ENCODE measurements around the gene LOXL3. TPM values are rescaled to one million over a fixed set of nuclear protein-coding genes. Genes with fewer than 3 reads are reported as not detected.
A peak's percentile ranks its signal among the peaks of the same experiment; 100 is the strongest.

LOXL3 gene
- total RNA-seq, 1 experiment from 2014 or later = 0.88 TPM

DNA sequence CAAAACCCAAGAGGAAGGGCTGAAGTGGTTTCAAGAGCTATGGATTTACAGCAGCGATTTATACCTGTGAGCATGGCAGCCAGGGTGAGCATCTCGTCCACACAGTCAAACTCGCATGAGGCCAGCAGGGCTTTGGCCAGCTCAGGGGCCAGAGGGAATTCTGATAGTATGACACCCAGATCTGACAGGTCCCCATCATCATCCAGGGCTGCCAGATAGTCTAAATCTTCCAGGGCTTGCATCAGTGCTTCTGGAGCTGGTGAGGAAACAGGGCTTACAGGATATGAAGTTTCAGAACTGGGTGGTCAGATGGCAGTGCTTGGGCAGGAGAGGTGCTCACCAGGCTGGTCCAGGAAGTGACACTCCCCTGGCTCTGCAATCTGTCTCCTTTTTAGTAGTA, 31.2 kb downstream of the LOXL3 start:
- POLR2A ChIA-PET (ENCODE audit: low non-redundant PET) = no interaction called here

DNA sequence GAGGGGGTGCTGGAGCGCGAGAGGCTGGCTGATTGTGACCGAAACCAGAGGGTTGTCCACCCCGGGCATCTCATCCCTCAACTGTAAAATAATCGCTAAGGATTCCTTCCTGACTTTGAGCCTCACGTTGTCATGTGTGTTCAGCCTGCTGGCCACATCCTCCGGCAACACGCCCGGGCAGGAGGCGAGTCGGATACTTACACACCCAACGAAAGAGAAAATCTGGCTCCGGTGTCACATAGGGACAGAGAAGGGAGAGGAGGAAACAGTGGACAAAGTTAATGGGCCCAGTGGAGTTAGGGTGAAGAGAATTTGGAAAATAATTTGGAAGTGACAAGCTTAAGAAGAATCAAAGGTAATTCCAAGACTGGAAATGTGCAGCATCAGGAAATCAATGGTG, 37.1 kb downstream of the LOXL3 start:
- ChIA-PET POLR2A (ENCODE audit: low non-redundant PET) (no interaction called here), CTCF (no interaction called here)
- Histone ChIP-seq H3K4me3 (ENCODE audit: low read depth, low read length, poor library complexity, severe bottlenecking) (no peak overlapping the region), H3K36me3 (ENCODE audit: insufficient read depth, low read length, poor library complexity, severe bottlenecking) (no peaks in the 10 kb centered on the region), H3K4me1 (ENCODE audit: insufficient read depth, low read length, poor library complexity, severe bottlenecking) (peaks cover 21% of the 10 kb centered on the region), H3K27me3 (replicated peaks; ENCODE audit: insufficient read depth, low read depth, low read length, poor library complexity) (peaks cover 76% of the 10 kb centered on the region), H3K27ac (ENCODE audit: low read depth, low read length, poor library complexity, severe bottlenecking) (no peak overlapping the region), H3K9me3 (ENCODE audit: low read depth, low read length, poor library complexity, severe bottlenecking) (no peaks in the 10 kb centered on the region)
- BruUV-seq (replicated peaks) = no TSS peak
- no peak for DNase-seq (ENCODE audit: low spot score)
- intact Hi-C loops (cut with micrococcal nuclease; ENCODE audit: unreplicated experiment) = no loop called here
- TF ChIP-seq EZH2 (IDR thresholded peaks at IDR 0.05; ENCODE audit: borderline replicate concordance, low read depth, low read length, poor library complexity, severe bottlenecking) = no peak
- TF ChIP-seq, protein P1, sequence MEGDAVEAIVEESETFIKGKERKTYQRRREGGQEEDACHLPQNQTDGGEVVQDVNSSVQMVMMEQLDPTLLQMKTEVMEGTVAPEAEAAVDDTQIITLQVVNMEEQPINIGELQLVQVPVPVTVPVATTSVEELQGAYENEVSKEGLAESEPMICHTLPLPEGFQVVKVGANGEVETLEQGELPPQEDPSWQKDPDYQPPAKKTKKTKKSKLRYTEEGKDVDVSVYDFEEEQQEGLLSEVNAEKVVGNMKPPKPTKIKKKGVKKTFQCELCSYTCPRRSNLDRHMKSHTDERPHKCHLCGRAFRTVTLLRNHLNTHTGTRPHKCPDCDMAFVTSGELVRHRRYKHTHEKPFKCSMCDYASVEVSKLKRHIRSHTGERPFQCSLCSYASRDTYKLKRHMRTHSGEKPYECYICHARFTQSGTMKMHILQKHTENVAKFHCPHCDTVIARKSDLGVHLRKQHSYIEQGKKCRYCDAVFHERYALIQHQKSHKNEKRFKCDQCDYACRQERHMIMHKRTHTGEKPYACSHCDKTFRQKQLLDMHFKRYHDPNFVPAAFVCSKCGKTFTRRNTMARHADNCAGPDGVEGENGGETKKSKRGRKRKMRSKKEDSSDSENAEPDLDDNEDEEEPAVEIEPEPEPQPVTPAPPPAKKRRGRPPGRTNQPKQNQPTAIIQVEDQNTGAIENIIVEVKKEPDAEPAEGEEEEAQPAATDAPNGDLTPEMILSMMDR (conservative IDR thresholded peaks at IDR 0.05; ENCODE audit: low read depth, low read length) = no peak

More for the DNA sequence above, 31.2 kb downstream of the LOXL3 start:
- Histone ChIP-seq H3K36me3 (ENCODE audit: insufficient read depth, low read length, poor library complexity, severe bottlenecking) (peaks cover 18% of the 10 kb centered on the region), H3K4me1 (ENCODE audit: insufficient read depth, low read length, poor library complexity, severe bottlenecking) (no peaks in the 10 kb centered on the region), H3K27me3 (replicated peaks; ENCODE audit: insufficient read depth, low read depth, low read length, poor library complexity) (peaks cover 29% of the 10 kb centered on the region), H3K9me3 (ENCODE audit: low read depth, low read length, poor library complexity, severe bottlenecking) (no peaks in the 10 kb centered on the region), H3K4me3 (ENCODE audit: low read depth, low read length, poor library complexity, severe bottlenecking) (no peak overlapping the region), H3K27ac (ENCODE audit: low read depth, low read length, poor library complexity, severe bottlenecking) (no peak overlapping the region)
- DNase-seq (ENCODE audit: low spot score) = no peak
- BruUV-seq (replicated peaks) = no TSS peak
- TF ChIP-seq, protein P1 (conservative IDR thresholded peaks at IDR 0.05; ENCODE audit: low read depth, low read length) = no peak
- TF ChIP-seq EZH2 (IDR thresholded peaks at IDR 0.05; ENCODE audit: borderline replicate concordance, low read depth, low read length, poor library complexity, severe bottlenecking) = no peak
- intact Hi-C loops (cut with micrococcal nuclease; ENCODE audit: unreplicated experiment) = no loop called here
- CTCF ChIA-PET = no interaction called here

DNA sequence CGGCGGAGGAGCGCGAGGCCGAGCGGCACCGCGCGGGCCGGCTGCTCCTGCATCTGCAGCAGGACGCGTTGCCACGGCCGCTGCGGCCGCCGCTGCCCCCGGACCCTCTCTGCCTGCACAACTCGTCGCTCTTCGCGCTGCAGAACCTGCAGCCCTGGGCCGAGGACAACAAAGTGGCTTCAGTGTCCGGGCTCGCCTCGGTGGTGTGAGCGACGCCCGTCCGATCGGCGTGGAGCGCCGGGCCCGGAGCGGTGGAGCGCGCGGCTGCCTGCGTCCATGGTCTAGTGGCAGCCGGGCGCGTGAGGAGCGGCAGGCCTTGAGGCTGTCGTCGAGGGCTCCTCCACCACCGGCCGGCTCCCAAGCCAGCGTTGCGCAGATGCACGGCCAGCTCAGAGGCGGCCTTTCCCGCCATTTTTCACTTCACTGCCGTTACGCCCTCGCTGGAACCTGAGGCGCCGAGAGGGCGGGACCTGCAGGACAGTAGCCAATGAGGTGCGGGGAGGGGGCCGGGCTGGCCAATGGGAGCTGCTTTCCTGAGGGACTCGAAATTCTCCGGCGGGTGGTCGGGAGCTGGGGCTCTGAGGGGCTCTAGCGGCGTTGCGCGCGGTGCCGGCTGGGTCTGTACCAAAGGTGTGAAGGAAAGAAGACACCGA, 37.6 kb downstream of the LOXL3 start:
- no TSS peak for BruUV-seq (replicated peaks)
- ChIA-PET CTCF (no interaction called here), POLR2A (ENCODE audit: low non-redundant PET) (no interaction called here)
- Histone ChIP-seq H3K36me3 (ENCODE audit: insufficient read depth, low read length, poor library complexity, severe bottlenecking) (no peaks in the 10 kb centered on the region), H3K27ac (ENCODE audit: low read depth, low read length, poor library complexity, severe bottlenecking) (no peak overlapping the region), H3K9me3 (ENCODE audit: low read depth, low read length, poor library complexity, severe bottlenecking) (no peaks in the 10 kb centered on the region), H3K4me1 (ENCODE audit: insufficient read depth, low read length, poor library complexity, severe bottlenecking) (peaks cover 21% of the 10 kb centered on the region), H3K27me3 (replicated peaks; ENCODE audit: insufficient read depth, low read depth, low read length, poor library complexity) (peaks cover 76% of the 10 kb centered on the region), H3K4me3 (ENCODE audit: low read depth, low read length, poor library complexity, severe bottlenecking) (no peak overlapping the region)
- peak; percentile 38 for DNase-seq (ENCODE audit: low spot score)
- intact Hi-C loops (cut with micrococcal nuclease; ENCODE audit: unreplicated experiment) = no loop called here
- no peak for TF ChIP-seq EZH2 (IDR thresholded peaks at IDR 0.05; ENCODE audit: borderline replicate concordance, low read depth, low read length, poor library complexity, severe bottlenecking)
- TF ChIP-seq, protein P1 (conservative IDR thresholded peaks at IDR 0.05; ENCODE audit: low read depth, low read length) = no peak
